Endodermal cell (in vitro differentiated cells): ENCODE measurements around the gene NANS. TPM values are rescaled to one million over a fixed set of nuclear protein-coding genes. Genes with fewer than 3 reads are reported as not detected.
A peak's percentile ranks its signal among the peaks of the same experiment; 100 is the strongest.

Experiments
- DNase-seq: peaks from one replicate; pipeline ENCODE4 v3.0.0-alpha.2; 2017
- H3K27ac ChIP-seq: 2 replicates; pipeline ENCODE4 v1.5.1; 2013; ENCODE audit warnings: mild to moderate bottlenecking, low read depth, low read length, moderate library complexity
- H3K27me3 ChIP-seq: 2 replicates; pipeline ENCODE4 v1.6.1; 2013; ENCODE audit warnings: mild to moderate bottlenecking, low read length, moderate library complexity; ENCODE audit not compliant: insufficient read depth, control insufficient read depth, poor library complexity, severe bottlenecking
- H3K36me3 ChIP-seq: 2 replicates; pipeline ENCODE4 v1.7.0; 2013; ENCODE audit warnings: mild to moderate bottlenecking, low read length, moderate library complexity; ENCODE audit not compliant: control insufficient read depth, insufficient read depth
- H3K4me1 ChIP-seq: one replicate; pipeline ENCODE4 v1.7.0; 2013; ENCODE audit warnings: low read length; ENCODE audit not compliant: control insufficient read depth, insufficient read depth
- H3K4me3 ChIP-seq: 2 replicates; pipeline ENCODE4 v1.5.1; 2013; ENCODE audit warnings: mild to moderate bottlenecking, low read length, moderate library complexity
- H3K9ac ChIP-seq: 2 replicates; pipeline ENCODE4 v1.6.1; 2013; ENCODE audit warnings: mild to moderate bottlenecking, low read length, moderate library complexity; ENCODE audit not compliant: poor library complexity, severe bottlenecking; ENCODE audit errors: extremely low read depth
- H3K9me3 ChIP-seq: 2 replicates; pipeline ENCODE4 v1.6.1; 2013; ENCODE audit warnings: mild to moderate bottlenecking, low read length, moderate library complexity; ENCODE audit not compliant: control insufficient read depth
- H3K27ac Mint-ChIP-seq: 2 replicates; pipeline ENCODE4 v1.8.0; 2020; ENCODE audit warnings: mixed read lengths
- H3K27me3 Mint-ChIP-seq: 2 replicates; pipeline ENCODE4 v1.8.0; 2021; ENCODE audit warnings: mild to moderate bottlenecking, mixed read lengths; ENCODE audit not compliant: insufficient read depth
- H3K36me3 Mint-ChIP-seq: 2 replicates; pipeline ENCODE4 v1.8.0; 2020; ENCODE audit warnings: low read depth, mixed read lengths
- H3K4me1 Mint-ChIP-seq: 2 replicates; pipeline ENCODE4 v1.8.0; 2020; ENCODE audit warnings: mixed read lengths
- H3K4me3 Mint-ChIP-seq: 2 replicates; pipeline ENCODE4 v1.8.0; 2020; ENCODE audit warnings: mild to moderate bottlenecking, moderate library complexity, mixed read lengths
- H3K9me3 Mint-ChIP-seq: 2 replicates; pipeline ENCODE4 v1.8.0; 2020; ENCODE audit warnings: mild to moderate bottlenecking, mixed read lengths
- WGBS, 2 experiments: methylation state at CpG; one replicate each; pipeline versions ENCODE4 v1.1.5 to v1.1.7; 2013; ENCODE audit warnings: missing lambda C conversion rate in 2 of 2, mixed read lengths in 1 of 2; ENCODE audit not compliant: insufficient coverage in 1 of 2, insufficient read length in 1 of 2; 5-methylcytosine and 5-hydroxymethylcytosine counted together
- total RNA-seq, 2 donors: library from RNA; stranded (reverse); fragmentation: NEBNext Ultra II Directional in 1 of 2; extraction: Animal tissue kit (Norgen Biotek cat#: 25700) in 1 of 2; gene quantifications; 2 replicates in 1 of 2; 3 replicates in 1 of 2; pipeline ENCODE4 v1.2.1, GENCODE V29; 2021
- TF ChIP-seq, protein P1 (sequence below): fragments of 200-600 bp; sonication (generic); conservative IDR thresholded peaks from 2 replicates; pipeline ENCODE4 v1.5.0; 2021; ENCODE audit warnings: antibody characterized with exemption, mild to moderate bottlenecking

The NANS gene
- total RNA-seq, 2 donors from 2014 or later = 46.2 to 50.4 TPM

DNA sequence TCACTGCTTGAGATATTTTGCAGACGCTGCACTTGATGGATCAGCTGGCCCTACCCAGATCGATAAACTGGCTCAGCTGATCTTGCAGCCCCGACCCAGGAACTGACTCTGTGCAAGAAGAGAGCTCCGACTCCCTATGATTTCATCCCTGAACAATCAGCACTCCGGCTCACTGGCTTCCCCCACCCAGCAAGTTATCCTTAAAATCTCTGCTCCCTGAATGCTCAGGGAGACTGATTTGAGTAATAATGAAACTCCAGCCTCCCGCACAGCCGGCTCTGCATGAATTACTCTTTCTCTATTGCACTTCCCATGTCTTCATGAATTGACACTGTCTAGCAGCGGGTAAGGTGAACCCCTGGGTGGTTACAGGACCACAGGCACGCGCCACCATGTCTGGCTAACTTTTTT, 16.9 kb upstream of the NANS start:
- H3K9me3 Mint-ChIP-seq = no peaks in the 10 kb centered on the region
- WGBS, 2 experiments = 83 to 94% methylated on average over 6 to 10 of the region's 10 CpGs
- H3K4me3 ChIP-seq = no peak overlapping the region
- no peaks in the 10 kb centered on the region for H3K9me3 ChIP-seq
- H3K27ac Mint-ChIP-seq = no peak overlapping the region
- no peaks in the 10 kb centered on the region for H3K4me1 Mint-ChIP-seq
- H3K27ac ChIP-seq = no peak overlapping the region
- H3K36me3 Mint-ChIP-seq = no peaks in the 10 kb centered on the region
- no peak overlapping the region for H3K9ac ChIP-seq
- no peaks in the 10 kb centered on the region for H3K36me3 ChIP-seq
- peaks cover 4% of the 10 kb centered on the region for H3K27me3 ChIP-seq
- TF ChIP-seq, protein P1, sequence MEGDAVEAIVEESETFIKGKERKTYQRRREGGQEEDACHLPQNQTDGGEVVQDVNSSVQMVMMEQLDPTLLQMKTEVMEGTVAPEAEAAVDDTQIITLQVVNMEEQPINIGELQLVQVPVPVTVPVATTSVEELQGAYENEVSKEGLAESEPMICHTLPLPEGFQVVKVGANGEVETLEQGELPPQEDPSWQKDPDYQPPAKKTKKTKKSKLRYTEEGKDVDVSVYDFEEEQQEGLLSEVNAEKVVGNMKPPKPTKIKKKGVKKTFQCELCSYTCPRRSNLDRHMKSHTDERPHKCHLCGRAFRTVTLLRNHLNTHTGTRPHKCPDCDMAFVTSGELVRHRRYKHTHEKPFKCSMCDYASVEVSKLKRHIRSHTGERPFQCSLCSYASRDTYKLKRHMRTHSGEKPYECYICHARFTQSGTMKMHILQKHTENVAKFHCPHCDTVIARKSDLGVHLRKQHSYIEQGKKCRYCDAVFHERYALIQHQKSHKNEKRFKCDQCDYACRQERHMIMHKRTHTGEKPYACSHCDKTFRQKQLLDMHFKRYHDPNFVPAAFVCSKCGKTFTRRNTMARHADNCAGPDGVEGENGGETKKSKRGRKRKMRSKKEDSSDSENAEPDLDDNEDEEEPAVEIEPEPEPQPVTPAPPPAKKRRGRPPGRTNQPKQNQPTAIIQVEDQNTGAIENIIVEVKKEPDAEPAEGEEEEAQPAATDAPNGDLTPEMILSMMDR = no peak
- H3K27me3 Mint-ChIP-seq = peaks cover 21% of the 10 kb centered on the region
- no peaks in the 10 kb centered on the region for H3K4me1 ChIP-seq
- no peak overlapping the region for H3K4me3 Mint-ChIP-seq
- DNase-seq = peak; percentile 32

DNA sequence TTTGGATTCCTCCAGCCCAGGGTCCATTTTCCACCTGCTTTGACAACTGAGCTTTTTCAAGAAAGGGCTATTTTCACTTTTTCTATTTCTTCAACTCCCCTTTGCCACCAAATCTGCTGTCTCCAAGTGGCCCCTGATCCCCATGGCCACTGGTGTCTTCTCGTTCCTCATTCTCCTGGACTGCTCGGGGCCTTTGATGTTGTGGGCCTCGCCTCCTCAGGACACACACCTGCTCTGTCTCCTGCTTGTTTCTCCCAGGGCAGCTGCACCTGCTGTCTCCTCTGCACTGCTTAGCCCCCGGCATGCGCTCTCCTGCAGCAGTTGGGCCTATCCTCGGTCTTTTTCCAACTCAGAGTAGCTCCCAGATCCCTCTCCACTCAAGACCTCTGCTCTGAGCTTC, 16.3 kb upstream of the NANS start:
- H3K36me3 ChIP-seq = no peaks in the 10 kb centered on the region
- Mint-ChIP-seq H3K27me3 (peaks cover 15% of the 10 kb centered on the region), H3K9me3 (no peaks in the 10 kb centered on the region), H3K4me3 (no peak overlapping the region), H3K27ac (no peak overlapping the region), H3K4me1 (no peaks in the 10 kb centered on the region), H3K36me3 (no peaks in the 10 kb centered on the region)
- no peak overlapping the region for H3K9ac ChIP-seq
- peaks cover 4% of the 10 kb centered on the region for H3K27me3 ChIP-seq
- H3K27ac ChIP-seq = no peak overlapping the region
- TF ChIP-seq, protein P1 = no peak
- peak; percentile 36 for DNase-seq
- 84 to 91% methylated on average over 6 of the region's 6 CpGs for WGBS, 2 experiments
- no peaks in the 10 kb centered on the region for H3K4me1 ChIP-seq
- no peak overlapping the region for H3K4me3 ChIP-seq
- H3K9me3 ChIP-seq = no peaks in the 10 kb centered on the region

DNA sequence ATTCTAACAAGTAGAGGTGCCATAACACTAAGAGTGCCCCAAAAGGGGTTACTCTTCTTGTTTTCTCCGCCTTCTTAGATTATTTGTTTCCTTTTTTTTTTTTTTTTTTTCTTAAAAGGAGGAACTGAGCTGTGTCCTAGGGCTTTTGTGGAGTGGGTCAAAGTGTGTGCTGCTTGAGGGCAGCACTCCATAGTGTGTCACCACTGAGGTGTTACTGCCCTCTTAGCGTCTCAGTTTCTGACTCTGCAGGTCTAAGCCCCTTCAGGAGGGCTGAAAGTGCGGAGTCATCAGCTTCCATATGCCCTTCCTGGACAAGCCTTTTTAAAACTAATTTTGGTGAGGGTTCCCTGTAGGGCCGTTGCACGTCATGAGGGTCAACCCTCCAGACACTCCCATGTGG, 12.6 kb upstream of the NANS start:
- peaks cover 3% of the 10 kb centered on the region for H3K27me3 Mint-ChIP-seq

More for the DNA sequence above, 12.6 kb upstream of the NANS start:
- Mint-ChIP-seq H3K36me3 (no peaks in the 10 kb centered on the region), H3K4me1 (no peaks in the 10 kb centered on the region), H3K4me3 (no peak overlapping the region), H3K27ac (no peak overlapping the region), H3K9me3 (no peaks in the 10 kb centered on the region)
- Histone ChIP-seq H3K36me3 (no peaks in the 10 kb centered on the region), H3K4me3 (no peak overlapping the region), H3K9me3 (no peaks in the 10 kb centered on the region), H3K4me1 (no peaks in the 10 kb centered on the region), H3K27me3 (peaks cover 4% of the 10 kb centered on the region), H3K9ac (no peak overlapping the region), H3K27ac (no peak overlapping the region)
- DNase-seq = no peak
- TF ChIP-seq, protein P1 = no peak
- WGBS, 2 experiments = 69 to 82% methylated on average over 3 to 5 of the region's 5 CpGs
